NCI-H187 treated with DMSO at 0.1 percent for 48 hours (cell line): ENCODE results near the gene PSRC1.
"Not testable (repeated sequence)": the region's sequence is repeated elsewhere in the genome, so short reads cannot be mapped to it uniquely, and the experiment has no call there.

Source experiments
- DNase-seq: peaks from one replicate; lab custom pipeline; 2025; lab: John Stamatoyannopoulos, UW

PSRC1 gene

GRCh38 chr1:109282952-109283747, at the start of gene PSRC1:
Gene PSRC1, minus strand, starts transcription at chr1:109283145.
- peak; percentile 83 for DNase-seq

DNA sequence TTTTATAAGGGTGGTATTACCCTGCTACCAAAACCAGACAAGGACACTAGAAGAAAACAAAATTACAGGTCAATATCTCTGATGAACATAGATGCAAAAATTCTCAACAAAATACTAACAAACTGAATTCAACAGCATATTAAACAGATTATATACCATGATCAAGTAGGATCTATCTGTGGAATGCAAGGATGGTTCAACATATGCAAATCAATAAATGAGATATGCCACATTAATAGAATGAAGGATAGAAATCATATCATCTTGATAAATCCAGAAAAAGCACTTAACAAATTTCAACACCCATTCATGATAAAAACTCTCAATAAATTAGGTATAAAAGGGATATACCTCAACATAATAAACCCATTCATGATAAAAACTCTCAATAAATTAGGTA, 48.2 kb upstream of the PSRC1 start:
- DNase-seq: no peak

- no peak for DNase-seq
These were observed 44.3 kb upstream of the PSRC1 start for GRCh38 chr1:109327285-109327684.

DNA sequence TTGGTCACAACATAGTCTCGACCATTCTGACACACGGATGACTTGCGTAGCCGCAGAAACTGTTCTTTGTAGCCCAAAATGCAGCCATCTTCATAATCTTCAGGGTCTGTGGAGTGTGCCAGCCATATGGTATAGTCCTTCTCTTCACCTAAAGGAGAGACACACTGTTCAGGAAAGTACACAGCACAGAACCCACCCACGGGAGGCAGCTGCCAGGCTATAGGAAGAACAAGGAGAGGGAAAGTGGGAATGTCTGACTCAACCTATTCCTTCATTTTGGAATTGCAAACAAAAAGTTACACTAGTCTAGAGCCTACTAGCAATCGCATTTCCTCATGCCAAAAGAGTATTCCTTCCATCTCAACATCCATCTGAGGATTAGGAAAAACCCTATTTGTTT, 40.0 kb upstream of the PSRC1 start:
- DNase-seq: no peak

DNA sequence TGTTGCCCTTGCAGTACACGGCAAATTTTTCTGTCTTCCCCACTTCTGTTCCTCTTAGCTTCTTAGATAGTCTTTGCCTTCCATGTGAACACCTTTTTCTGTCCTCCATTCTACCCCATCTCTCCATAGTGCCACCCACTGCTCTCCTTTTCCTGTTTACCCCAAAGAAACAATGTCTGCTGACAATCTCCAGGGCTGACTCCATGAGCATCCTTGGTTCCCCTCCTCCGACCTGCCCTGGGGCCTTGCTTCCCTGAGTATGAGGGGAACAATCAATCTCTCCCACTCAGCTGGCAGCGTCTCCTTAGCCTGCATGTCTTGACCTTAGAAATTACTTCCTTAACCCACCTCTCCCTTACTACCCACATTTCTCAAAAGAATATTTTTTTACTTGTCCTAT, 36.2 kb upstream of the PSRC1 start:
- DNase-seq: no peak

- DNase-seq: no peak
These were observed 33.6 kb upstream of the PSRC1 start for GRCh38 chr1:109316506-109316905.

DNA sequence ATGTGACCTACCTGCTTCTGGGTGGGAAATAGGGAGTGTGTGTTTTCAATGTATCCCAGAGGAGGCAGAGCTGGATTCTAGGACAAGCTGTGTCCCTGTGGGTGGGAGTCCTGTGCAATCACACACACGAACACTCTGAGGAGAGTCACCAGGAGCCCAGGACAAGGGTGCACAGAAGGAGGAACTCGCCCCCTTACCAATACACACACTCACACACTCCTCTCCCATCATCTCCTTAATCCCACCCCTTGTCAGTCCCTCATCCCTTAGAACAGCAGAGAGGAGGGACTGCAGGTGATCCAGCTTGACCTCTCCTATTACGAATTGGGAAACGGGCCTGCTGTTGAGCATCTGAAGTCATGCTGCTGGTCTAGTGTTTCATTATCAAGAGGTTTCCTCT, 32.3 kb upstream of the PSRC1 start:
- DNase-seq: no peak

GRCh38 chr1:109314795-109315194, 31.9 kb upstream of the PSRC1 start:
- DNase-seq: no peak

DNA sequence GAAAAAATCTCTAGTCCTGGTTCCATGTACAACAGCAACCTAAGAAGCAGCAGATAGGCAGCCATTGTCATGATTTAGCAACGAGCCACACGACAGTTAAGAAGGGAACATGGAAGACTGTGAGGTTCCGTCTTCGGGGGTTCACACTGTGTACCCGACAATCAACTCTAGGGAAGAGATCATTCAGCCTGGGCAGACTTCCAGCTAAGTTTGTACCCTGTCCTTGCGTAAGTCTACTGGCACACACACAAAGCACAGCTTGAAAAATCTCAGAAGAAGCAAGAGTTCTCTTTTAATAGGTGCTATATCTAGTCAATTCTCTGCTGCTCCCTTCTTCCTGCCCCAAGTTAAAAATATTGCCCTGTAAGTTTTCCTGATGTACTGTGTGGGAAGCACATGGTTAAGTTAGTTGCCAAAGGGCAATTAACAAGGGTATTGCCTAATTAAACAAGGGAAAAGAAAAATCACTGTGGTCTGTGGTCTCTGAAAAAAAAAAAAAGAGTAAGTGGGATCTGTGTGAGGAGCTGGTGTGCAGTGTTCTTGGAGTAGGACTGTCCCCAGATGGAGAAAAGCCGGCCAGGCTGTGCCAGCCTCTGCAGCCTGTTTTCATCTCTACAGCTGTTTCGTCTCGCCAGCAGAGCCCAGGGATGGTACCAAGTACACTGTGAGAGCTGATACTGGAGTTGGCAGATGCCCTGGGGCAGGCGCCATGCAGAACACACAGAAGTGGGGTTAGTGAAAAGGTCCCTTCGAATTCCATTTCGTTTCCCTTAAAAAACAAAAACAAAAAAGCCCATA, 30.2 kb upstream of the PSRC1 start:
- no peak for DNase-seq

DNA sequence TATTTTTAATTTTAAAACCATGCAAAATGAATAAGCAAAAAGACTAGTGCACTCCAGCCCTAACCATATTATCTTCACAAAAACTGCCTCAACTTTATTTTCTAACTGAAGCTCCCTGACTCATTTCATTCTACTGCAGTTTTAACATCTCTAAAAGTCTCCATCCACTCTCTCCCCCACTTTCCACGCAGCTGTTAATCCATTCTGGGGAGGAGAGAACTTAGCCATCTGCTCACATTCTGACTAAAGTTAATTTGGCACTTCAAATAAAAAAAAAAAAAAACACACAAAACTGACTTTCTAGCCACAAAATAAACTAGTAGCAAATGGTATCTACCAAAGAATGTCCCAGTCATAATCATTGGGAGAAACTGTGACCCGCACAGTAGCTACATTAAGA, 29.3 kb upstream of the PSRC1 start:
- DNase-seq: no peak

- no peak for DNase-seq
These were observed 26.4 kb upstream of the PSRC1 start for GRCh38 chr1:109309347-109309746.

GRCh38 chr1:109307274-109308021, 24.5 kb upstream of the PSRC1 start:
- peak; percentile 67 for DNase-seq

GRCh38 chr1:109306832-109307273, 23.9 kb upstream of the PSRC1 start, which contains the start of gene MYBPHL:
Gene MYBPHL, minus strand, starts transcription at chr1:109307011. Its CDS starts 20 bp downstream, at chr1:109306991.
- DNase-seq: no peak

DNA sequence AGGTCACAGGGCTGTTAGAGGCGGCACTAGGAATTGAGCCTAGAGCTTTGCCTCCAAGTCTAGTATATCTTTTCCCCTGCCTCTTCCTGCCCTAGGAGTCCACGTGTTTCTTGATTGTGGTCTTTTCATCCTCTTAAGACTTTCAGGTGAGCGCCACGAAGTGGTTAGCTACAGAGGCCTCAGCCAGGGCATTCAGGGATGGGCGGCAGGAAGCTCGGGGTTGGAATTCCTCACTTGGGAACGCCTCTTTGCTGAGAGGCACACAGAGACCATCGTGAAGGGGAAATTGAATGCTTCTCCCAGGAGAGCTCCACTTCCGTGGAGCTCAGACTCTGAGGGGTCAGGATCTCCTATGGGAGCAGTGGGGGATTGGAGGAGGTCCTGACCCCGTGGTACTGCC, 23.0 kb upstream of the PSRC1 start:
- DNase-seq: not testable (repeated sequence)

DNA sequence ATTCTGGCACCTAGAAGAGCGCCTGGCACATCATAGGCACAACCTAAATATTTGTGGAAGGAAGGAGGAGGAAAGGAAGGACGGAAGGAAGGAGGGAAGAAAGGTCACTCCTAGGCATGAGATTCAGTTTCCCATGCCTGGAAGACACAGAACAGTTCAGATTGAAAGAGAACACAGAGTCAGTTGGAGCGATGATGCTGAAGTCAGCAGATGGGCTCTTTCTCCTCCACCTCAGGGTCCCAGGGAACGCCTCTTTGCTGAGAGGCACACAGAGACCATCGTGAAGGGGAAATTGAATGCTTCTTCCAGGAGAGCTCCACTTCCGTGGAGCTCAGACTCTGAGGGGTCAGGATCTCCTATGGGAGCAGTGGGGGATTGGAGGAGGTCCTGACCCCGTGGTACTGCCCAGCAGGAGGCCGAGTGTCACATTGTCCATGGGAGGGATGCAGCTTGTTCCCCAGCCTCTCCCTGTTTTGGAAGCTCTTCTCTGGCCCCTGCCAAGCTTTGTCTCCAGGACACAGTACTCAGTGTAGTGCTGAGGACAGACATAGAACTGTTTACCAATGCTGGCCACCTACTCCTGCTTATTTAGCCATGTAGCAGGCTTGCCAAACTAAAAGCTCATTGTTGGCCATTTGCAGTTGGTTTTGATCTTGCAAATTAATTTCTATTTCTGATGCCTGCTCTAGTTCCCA, 21.4 kb upstream of the PSRC1 start:
- DNase-seq: no peak

- no peak for DNase-seq
These were observed 18.9 kb upstream of the PSRC1 start for GRCh38 chr1:109301874-109302273.

DNA sequence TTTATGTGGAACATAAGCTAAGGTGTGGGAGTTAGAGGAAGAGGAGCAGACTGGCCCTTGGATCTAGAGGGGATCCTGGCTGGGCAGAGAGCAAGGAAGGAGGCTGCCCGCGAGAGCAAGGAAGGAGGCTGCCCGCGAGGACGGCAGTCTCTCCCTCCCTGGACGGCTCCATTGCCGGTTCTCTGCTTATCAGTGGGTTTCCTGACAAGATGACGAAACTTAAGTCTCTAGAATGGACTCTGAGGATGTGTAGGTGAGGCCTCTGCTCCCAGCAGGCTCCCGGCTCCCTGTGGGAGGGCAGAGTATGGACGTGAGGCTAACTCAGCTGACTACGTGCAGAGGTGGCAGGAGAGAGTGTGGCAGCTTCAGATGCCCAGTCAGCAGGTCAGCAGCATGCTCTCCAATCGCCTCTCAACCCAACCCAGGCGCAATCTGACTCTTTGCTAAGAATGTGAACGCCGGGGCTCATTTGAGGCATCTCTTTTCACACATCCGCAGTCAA, 17.8 kb upstream of the PSRC1 start:
- no peak for DNase-seq

DNA sequence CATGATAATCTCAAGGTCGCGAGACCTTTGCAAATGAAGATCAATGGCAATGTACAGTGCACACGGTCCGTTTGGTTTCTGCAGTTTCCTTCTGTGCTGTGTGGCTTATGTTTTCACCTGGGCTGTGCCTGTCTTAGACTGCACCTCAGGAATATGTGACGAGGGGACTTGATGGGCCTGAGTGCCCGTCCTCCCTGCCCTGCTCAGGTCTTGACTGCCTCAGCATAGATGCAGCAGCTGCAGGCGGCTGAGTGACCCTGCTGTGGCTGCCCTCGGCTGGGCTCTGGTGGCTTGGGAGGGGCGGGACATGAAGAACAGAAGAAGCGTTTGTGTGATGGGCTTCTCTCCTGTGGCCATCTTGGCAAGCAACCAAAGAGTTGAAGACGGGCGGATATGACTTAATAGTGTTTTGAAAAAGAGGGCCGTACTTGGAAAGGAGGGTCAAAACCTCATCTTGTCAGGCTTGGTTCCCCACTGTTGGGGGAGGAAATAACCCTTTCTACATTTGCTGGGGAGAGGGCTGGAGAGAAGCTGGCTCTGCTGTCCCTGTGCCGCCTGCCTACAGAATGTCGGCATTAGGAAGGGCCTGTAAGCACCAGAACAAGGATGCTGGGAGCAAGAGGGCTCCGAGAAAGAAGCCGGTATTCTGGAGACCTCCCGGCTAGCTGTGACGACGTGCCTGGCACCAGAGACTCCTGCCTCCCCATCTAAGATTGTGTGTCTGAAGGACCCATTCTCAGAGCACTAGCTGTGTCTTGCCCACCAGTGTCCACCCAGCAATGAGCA, 16.8 kb upstream of the PSRC1 start:
- no peak for DNase-seq

GRCh38 chr1:109298666-109299557, 16.0 kb upstream of the PSRC1 start:
- DNase-seq: no peak

DNA sequence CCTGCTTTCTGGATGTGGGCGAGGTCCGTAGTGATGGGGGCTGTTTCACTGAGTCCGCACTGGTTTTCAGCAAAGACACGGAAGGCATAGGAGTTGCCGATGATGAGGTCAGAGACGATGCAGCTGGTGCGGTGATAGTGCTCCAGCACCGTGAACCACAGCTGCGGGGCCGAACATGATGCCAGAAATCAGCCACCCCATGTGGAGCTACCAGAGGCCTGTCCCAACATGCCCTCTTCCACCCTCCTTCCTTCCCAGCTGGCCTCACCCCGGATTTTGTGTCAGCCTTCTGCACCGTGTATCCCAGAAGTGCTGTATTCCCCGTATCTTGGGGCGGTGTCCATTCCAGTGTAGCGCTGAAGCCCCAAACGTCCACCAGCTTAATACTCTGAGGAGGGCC, 13.8 kb upstream of the PSRC1 start:
- no peak for DNase-seq
